HepG2 (cell line): ENCODE data around the gene SOX12. TPM values are rescaled to one million over a fixed set of nuclear protein-coding genes. Genes with fewer than 3 reads are reported as not detected.
A peak's percentile ranks its signal among the peaks of the same experiment; 100 is the strongest.

Experiments
- ATM ChIP-seq: fragments of 450-650 bp; IDR thresholded peaks from 2 replicates; pipeline ENCODE4 v1.7.1; 2017; ENCODE audit warnings: mild to moderate bottlenecking, borderline replicate concordance
- BCL6 ChIP-seq: IDR thresholded peaks from 2 replicates; pipeline ENCODE4 v1.6.1; 2016; ENCODE audit warnings: missing genetic modification reagents, missing compliant biosample characterization
- CAMTA2 ChIP-seq: sonication (generic); formaldehyde crosslinking; IDR thresholded peaks from 2 replicates; pipeline ENCODE4 v1.4.0; 2020; ENCODE audit warnings: mild to moderate bottlenecking, missing genetic modification reagents, borderline replicate concordance
- KDM3A ChIP-seq: IDR thresholded peaks from 2 replicates; pipeline ENCODE4 v1.6.1; 2018; ENCODE audit warnings: low read depth, missing compliant biosample characterization
- KLF11 ChIP-seq: IDR thresholded peaks from 2 replicates; pipeline ENCODE4 v1.6.1; 2016; ENCODE audit warnings: missing compliant biosample characterization
- NR2F6 ChIP-seq, 2 experiments: IDR thresholded peaks; 2 replicates each; pipeline ENCODE4 v1.6.1; 2016; ENCODE audit warnings: antibody characterized with exemption in 1 of 2, mild to moderate bottlenecking in 1 of 2
- PAF1 ChIP-seq: IDR thresholded peaks from 2 replicates; pipeline ENCODE4 v1.6.1; 2016; ENCODE audit warnings: missing genetic modification reagents, missing compliant biosample characterization
- PAX8 ChIP-seq: sonication (generic); formaldehyde crosslinking; IDR thresholded peaks from 2 replicates; pipeline ENCODE4 v1.8.0; 2022; ENCODE audit warnings: mild to moderate bottlenecking, missing genetic modification reagents, borderline replicate concordance
- PPARG ChIP-seq: conservative IDR thresholded peaks from 2 replicates; pipeline ENCODE4 v1.6.1; 2016; ENCODE audit warnings: missing biosample characterization, missing genetic modification reagents
- RBM39 ChIP-seq: fragments of 200-400 bp; formaldehyde crosslinking; IDR thresholded peaks from one replicate; pipeline ENCODE4 v1.6.1; 2018; ENCODE audit warnings: antibody characterized with exemption, mild to moderate bottlenecking, low read depth, low read length; ENCODE audit not compliant: poor library complexity, severe bottlenecking
- SOX6 ChIP-seq, 2 experiments: fragments of 450-650 bp in 1 of 2; sonication (generic) in 1 of 2; formaldehyde crosslinking in 1 of 2; IDR thresholded peaks; 2 replicates each; pipeline versions ENCODE4 v1.4.0 to v1.6.1; 2017 to 2020; ENCODE audit warnings: antibody characterized with exemption in 1 of 2, mild to moderate bottlenecking in 1 of 2, missing genetic modification reagents in 1 of 2
- TMF1 ChIP-seq: sonication (generic); formaldehyde crosslinking; IDR thresholded peaks from 2 replicates; pipeline ENCODE4 v1.8.1; 2022; ENCODE audit warnings: low read depth, missing genetic modification reagents
- U2AF1 ChIP-seq: fragments of 200-400 bp; formaldehyde crosslinking; optimal IDR thresholded peaks from 2 replicates; pipeline ENCODE3; 2017; ENCODE audit warnings: mild to moderate bottlenecking, low read depth, low read length
- ZBTB7A ChIP-seq: sonication (generic); formaldehyde crosslinking; IDR thresholded peaks from 2 replicates; pipeline ENCODE4 v1.8.0; 2022; ENCODE audit warnings: mild to moderate bottlenecking, missing genetic modification reagents
- ZBTB7B ChIP-seq: sonication (generic); formaldehyde crosslinking; IDR thresholded peaks from 2 replicates; pipeline ENCODE4 v1.4.0; 2020; ENCODE audit warnings: missing genetic modification reagents
- ZNF121 ChIP-seq: sonication (generic); formaldehyde crosslinking; IDR thresholded peaks from 2 replicates; pipeline ENCODE4 v1.5.0; 2020; ENCODE audit warnings: mild to moderate bottlenecking, missing genetic modification reagents
- ZNF275 ChIP-seq: sonication (generic); formaldehyde crosslinking; IDR thresholded peaks from 2 replicates; pipeline ENCODE4 v1.8.0; 2022; ENCODE audit warnings: missing genetic modification reagents, mild to moderate bottlenecking, inconsistent platforms, borderline replicate concordance
- ZNF292 ChIP-seq: sonication (generic); formaldehyde crosslinking; IDR thresholded peaks from 2 replicates; pipeline ENCODE4 v1.8.1; 2022; ENCODE audit warnings: mild to moderate bottlenecking, low read depth, missing genetic modification reagents, borderline replicate concordance
- ZNF3 ChIP-seq: IDR thresholded peaks from 2 replicates; pipeline ENCODE4 v1.7.0; 2017; ENCODE audit warnings: inconsistent platforms
- ZNF33A ChIP-seq: sonication (generic); formaldehyde crosslinking; IDR thresholded peaks from 2 replicates; pipeline ENCODE4 v1.5.1; 2020; ENCODE audit warnings: missing genetic modification reagents, mild to moderate bottlenecking, moderate library complexity, borderline replicate concordance
- ZNF367 ChIP-seq: sonication (generic); formaldehyde crosslinking; IDR thresholded peaks from 2 replicates; pipeline ENCODE4 v1.4.0; 2020; ENCODE audit warnings: missing genetic modification reagents, borderline replicate concordance
- ZNF563 ChIP-seq: sonication (generic); formaldehyde crosslinking; IDR thresholded peaks from 2 replicates; pipeline ENCODE4 v1.8.0; 2022; ENCODE audit warnings: mild to moderate bottlenecking, moderate library complexity, missing genetic modification reagents
- ZNF678 ChIP-seq: sonication (generic); formaldehyde crosslinking; IDR thresholded peaks from 2 replicates; pipeline ENCODE4 v1.4.0; 2020; ENCODE audit warnings: mild to moderate bottlenecking, missing genetic modification reagents
- ZNF737 ChIP-seq: sonication (generic); formaldehyde crosslinking; IDR thresholded peaks from 2 replicates; pipeline ENCODE4 v1.5.0; 2020; ENCODE audit warnings: missing genetic modification reagents, mild to moderate bottlenecking, borderline replicate concordance
- polyA plus RNA-seq, 8 experiments: library from polyadenylated mRNA; depleted of rRNA in 3 of 8; stranded (reverse) in 7 of 8; unstranded in 1 of 8; fragments of >200 nt; fragmentation: Illumina TruSeq in 4 of 8; extraction: Trizol in 4 of 8; gene quantifications; 2 replicates each; pipeline versions ENCODE4 v1.2.1 to v1.2.3, GENCODE V29; 2011 to 2016; ENCODE audit warnings: low read depth in 4 of 8, missing spikeins in 1 of 8, mixed read lengths in 1 of 8; ENCODE audit not compliant: insufficient read depth in 1 of 8
- total RNA-seq, 5 experiments: library from RNA; depleted of rRNA; stranded (reverse); fragments of >200 nt; fragmentation: Illumina TruSeq; extraction: Trizol; gene quantifications; 2 replicates each; pipeline ENCODE4 v1.2.3, GENCODE V29; 2016; ENCODE audit warnings: low read depth in 1 of 5
- TF ChIP-seq, protein P1 (sequence below): sonication (generic); formaldehyde crosslinking; IDR thresholded peaks from 2 replicates; pipeline ENCODE4 v1.8.1; 2023; ENCODE audit warnings: mild to moderate bottlenecking, inconsistent platforms, moderate library complexity, missing genetic modification reagents, borderline replicate concordance

Gene SOX12
- total and polyA plus RNA-seq, 2 of the 13 experiments (the other 11 are each of a cell fraction or from before 2014, with no cell fraction given), result 10.0 to 18.7 TPM

DNA sequence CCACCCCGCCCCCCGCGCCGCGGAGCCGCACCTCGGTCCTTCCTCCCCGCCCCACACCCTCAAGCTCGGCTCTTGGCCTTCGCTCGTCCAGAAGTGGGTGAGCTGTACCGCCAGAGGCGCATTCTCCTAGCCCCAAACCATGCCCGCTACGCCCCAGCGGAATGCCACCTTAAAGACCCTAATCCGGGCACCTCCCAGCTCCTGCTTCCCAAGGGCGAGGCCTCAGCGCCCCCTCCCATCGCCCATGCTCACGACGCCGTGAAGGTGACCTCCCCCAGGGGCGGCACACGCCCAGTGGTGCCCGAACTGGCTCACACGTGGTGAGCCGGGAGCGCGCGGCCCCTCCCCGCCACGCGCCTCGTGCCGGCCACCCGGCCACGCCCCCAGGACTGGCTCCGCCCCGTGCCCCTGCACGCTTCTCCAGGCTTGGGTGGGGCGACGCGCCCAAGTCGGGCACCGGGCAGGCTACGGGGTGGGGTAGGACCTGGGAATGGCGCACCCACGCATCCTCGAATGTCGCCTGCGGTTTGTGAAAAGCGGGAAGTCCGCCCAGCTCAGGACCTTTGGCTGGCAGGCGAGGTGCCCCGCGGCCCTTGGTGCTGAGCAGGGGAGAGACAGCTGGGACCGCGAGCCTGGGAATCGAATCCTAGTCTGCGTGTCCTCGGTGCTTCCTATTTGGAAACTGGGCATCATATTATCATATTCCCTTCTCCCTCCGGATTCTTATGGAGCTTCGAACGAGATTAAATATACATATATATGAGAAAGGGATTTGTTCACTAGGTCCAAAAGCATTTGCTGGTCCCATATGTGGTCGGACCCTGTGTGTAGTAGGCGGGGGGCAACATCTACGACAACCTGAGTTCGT lies 941 bp upstream of the SOX12 start (continued):
- TF ChIP-seq ZNF367 (peak; percentile 89; the same call in 1 of the 2 replicates), ZNF3 (CRISPR knock-in tag) (0 out of 2 replicates have a peak, but pooled peaks have one; percentile 24), ZNF678 (CRISPR knock-in tag) (peak; percentile 98), BCL6 (peak; percentile 79), ZNF121 (CRISPR knock-in tag) (0 out of 2 replicates have a peak, but pooled peaks have one; percentile 50), CAMTA2 (CRISPR knock-in tag) (peak; percentile 90), ZNF33A (CRISPR knock-in tag) (no peak), ZBTB7B (CRISPR knock-in tag) (no peak; the same call in 1 of the 2 replicates), ZBTB7A (CRISPR knock-in tag) (peak; percentile 96), TMF1 (CRISPR knock-in tag) (peak; percentile 87; the same call in 1 of the 2 replicates), ZNF275 (peak; percentile 99), KDM3A (CRISPR knock-in tag) (peak; percentile 93; the same call in 1 of the 2 replicates), ZNF563 (CRISPR knock-in tag) (peak; percentile 98), ATM (no peak), PAX8 (peak; percentile 93; the same call in 1 of the 2 replicates), PPARG (CRISPR knock-in tag) (peak; percentile 84), PAF1 (CRISPR knock-in tag) (no peak), RBM39 (peak; percentile 92), KLF11 (CRISPR knock-in tag) (0 out of 2 replicates have a peak, but pooled peaks have one; percentile 22), SOX6 (IDR thresholded peaks at IDR 0.05) (no peak), SOX6 (CRISPR knock-in tag; IDR thresholded peaks at IDR 0.05) (peak; percentile 64), ZNF737 (CRISPR knock-in tag) (0 out of 2 replicates have a peak, but pooled peaks have one; percentile 49), NR2F6 (IDR thresholded peaks at IDR 0.05) (no peak), NR2F6 (CRISPR knock-in tag; IDR thresholded peaks at IDR 0.05) (peak; percentile 79), U2AF1 (peak; percentile 41), ZNF292 (peak; percentile 57; the same call in 1 of the 2 replicates)
- TF ChIP-seq, protein P1, sequence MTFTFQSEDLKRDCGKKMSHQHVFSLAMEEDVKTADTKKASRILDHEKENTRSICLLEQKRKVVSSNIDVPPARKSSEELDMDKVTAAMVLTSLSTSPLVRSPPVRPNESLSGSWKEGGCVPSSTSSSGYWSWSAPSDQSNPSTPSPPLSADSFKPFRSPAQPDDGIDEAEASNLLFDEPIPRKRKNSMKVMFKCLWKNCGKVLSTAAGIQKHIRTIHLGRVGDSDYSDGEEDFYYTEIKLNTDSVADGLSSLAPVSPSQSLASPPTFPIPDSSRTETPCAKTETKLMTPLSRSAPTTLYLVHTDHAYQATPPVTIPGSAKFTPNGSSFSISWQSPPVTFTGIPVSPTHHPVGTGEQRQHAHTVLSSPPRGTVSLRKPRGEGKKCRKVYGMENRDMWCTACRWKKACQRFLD (CRISPR knock-in tag), result peak; percentile 71; the same call in 1 of the 2 replicates
